Thoracic aorta (tissue), 2 donors: ENCODE results near the gene PCCA. TPM values are rescaled to one million over a fixed set of nuclear protein-coding genes. Genes with fewer than 3 reads are reported as not detected.
A peak's percentile ranks its signal among the peaks of the same experiment; 100 is the strongest.

Experiments
- ATAC-seq: fragments of 150-250 bp; one replicate; pipeline ENCODE4 v1.8.0; 2017; ENCODE audit warnings: low read depth; ENCODE audit not compliant: insufficient number of reproducible peaks, low FRiP score
- DNase-seq: peaks from one replicate; pipeline ENCODE4 v3.0.0-alpha.2; 2020; ENCODE audit warnings: low spot score
- H3K27ac ChIP-seq, 2 donors: fragments of 200-600 bp; sonication (generic); 1 replicate in 1 of 2; 2 replicates in 1 of 2; pipeline ENCODE4 v1.5.1; 2016; ENCODE audit warnings: mild to moderate bottlenecking in 2 of 2, moderate library complexity in 2 of 2
- H3K27me3 ChIP-seq: fragments of 200-600 bp; sonication (generic); replicated peaks from 2 replicates; pipeline ENCODE4 v1.6.0; 2016; ENCODE audit warnings: mild to moderate bottlenecking; ENCODE audit not compliant: insufficient read depth
- H3K36me3 ChIP-seq: fragments of 200-600 bp; sonication (generic); one replicate; pipeline ENCODE4 v1.5.1; 2016
- H3K4me1 ChIP-seq, 2 donors: fragments of 200-600 bp; sonication (generic); 1 replicate in 1 of 2; 2 replicates in 1 of 2; pipeline versions ENCODE4 v1.5.1 to v1.6.0; 2016; ENCODE audit warnings: low read depth in 2 of 2, mild to moderate bottlenecking in 1 of 2; ENCODE audit not compliant: control insufficient read depth in 1 of 2
- H3K4me3 ChIP-seq: fragments of 200-600 bp; sonication (generic); 2 replicates; pipeline ENCODE4 v1.5.1; 2016; ENCODE audit warnings: mild to moderate bottlenecking
- H3K9me3 ChIP-seq: fragments of 200-600 bp; sonication (generic); 2 replicates; pipeline ENCODE4 v1.5.1; 2016
- CTCF ChIP-seq: fragments of 200-600 bp; sonication (generic); IDR thresholded peaks from one replicate; pipeline ENCODE4 v1.5.1; 2019; ENCODE audit warnings: antibody characterized with exemption
- total RNA-seq, 2 donors: library from RNA; depleted of rRNA; stranded (reverse); fragments of >200 nt; gene quantifications; one replicate each; pipeline versions ENCODE4 v1.1.0 to v1.2.3, GENCODE V29; 2016

The PCCA gene
- total RNA-seq, 2 donors from 2014 or later, result 17.2 to 51.6 TPM

GRCh38 chr13:100231176-100231575 lies 142.3 kb downstream of the PCCA start:
- DNase-seq, result no peak
- Histone ChIP-seq H3K27me3 (no peaks in the 10 kb centered on the region), H3K36me3 (no peaks in the 10 kb centered on the region), H3K27ac (no peak overlapping the region), H3K4me1 (no peaks in the 10 kb centered on the region), H3K9me3 (no peaks in the 10 kb centered on the region), H3K4me3 (no peak overlapping the region)
- ATAC-seq, result no peak
- TF ChIP-seq CTCF, result no peak

GRCh38 chr13:100234006-100234405 lies 145.1 kb downstream of the PCCA start:
- H3K9me3 ChIP-seq, result no peaks in the 10 kb centered on the region
- no peaks in the 10 kb centered on the region for H3K27me3 ChIP-seq
- H3K4me3 ChIP-seq, result no peak overlapping the region
- TF ChIP-seq CTCF, result no peak
- no peak for ATAC-seq
- H3K36me3 ChIP-seq, result no peaks in the 10 kb centered on the region
- DNase-seq, result no peak
- no peaks in the 10 kb centered on the region for H3K4me1 ChIP-seq
- no peak overlapping the region for H3K27ac ChIP-seq

GRCh38 chr13:100234524-100235136 lies 145.7 kb downstream of the PCCA start:
- Histone ChIP-seq H3K27ac (no peak overlapping the region), H3K4me1 (no peaks in the 10 kb centered on the region), H3K36me3 (no peaks in the 10 kb centered on the region), H3K4me3 (no peak overlapping the region), H3K9me3 (no peaks in the 10 kb centered on the region), H3K27me3 (no peaks in the 10 kb centered on the region)
- DNase-seq (no peak), ATAC-seq (no peak)
- no peak for TF ChIP-seq CTCF

- H3K9me3 ChIP-seq, result no peaks in the 10 kb centered on the region
- H3K4me1 ChIP-seq, result no peaks in the 10 kb centered on the region
- peak; percentile 20 for TF ChIP-seq CTCF
- H3K36me3 ChIP-seq, result no peaks in the 10 kb centered on the region
- no peak overlapping the region for H3K27ac ChIP-seq
- H3K27me3 ChIP-seq, result no peaks in the 10 kb centered on the region
- no peak overlapping the region for H3K4me3 ChIP-seq
- ATAC-seq (no peak), DNase-seq (no peak)
These were observed 146.5 kb downstream of the PCCA start for GRCh38 chr13:100235311-100235901.

- ATAC-seq (no peak), DNase-seq (no peak)
- Histone ChIP-seq H3K4me3 (no peak overlapping the region), H3K4me1 (peaks cover 0 to 7% of the 10 kb centered on the region in 2 donors), H3K27ac (no peak overlapping the region), H3K9me3 (no peaks in the 10 kb centered on the region), H3K27me3 (no peaks in the 10 kb centered on the region), H3K36me3 (no peaks in the 10 kb centered on the region)
- no peak for TF ChIP-seq CTCF
These were observed 151.4 kb downstream of the PCCA start for GRCh38 chr13:100240109-100240779.
